AG09319 (cell line): Measurements from ENCODE around the gene SMPD2.

ENCODE experiments used
- DNase-seq: peaks from one replicate; pipeline ENCODE4 v3.0.0-alpha.2; 2010; ENCODE audit warnings: low read depth; ENCODE audit errors: extremely low read depth
- CTCF ChIP-seq: IDR thresholded peaks from 2 replicates; pipeline ENCODE4 v1.5.1; 2011; ENCODE audit warnings: low read depth, mild to moderate bottlenecking, inconsistent platforms, low read length, moderate library complexity

SMPD2 gene

GRCh38 chr6:109434456-109434855 lies 6.1 kb upstream of the SMPD2 start:
- no peak for TF ChIP-seq CTCF
- DNase-seq, result no peak

GRCh38 chr6:109436041-109436440 lies 4.5 kb upstream of the SMPD2 start:
- DNase-seq, result no peak
- TF ChIP-seq CTCF, result no peak

GRCh38 chr6:109441069-109441816 lies 719 bp downstream of the SMPD2 start:
- TF ChIP-seq CTCF, result peak; percentile 18
- DNase-seq, result no peak

- no peak for TF ChIP-seq CTCF
- no peak for DNase-seq
Measured at GRCh38 chr6:109442393-109442924, 1.9 kb downstream of the SMPD2 start.

GRCh38 chr6:109443425-109443950 lies 3.0 kb downstream of the SMPD2 start:
- TF ChIP-seq CTCF, result no peak

GRCh38 chr6:109445382-109445781 lies 4.9 kb downstream of the SMPD2 start:
- no peak for TF ChIP-seq CTCF
- no peak for DNase-seq

More at GRCh38 chr6:109443425-109443950, 3.0 kb downstream of the SMPD2 start:
- DNase-seq, result no peak

- DNase-seq, result no peak
- TF ChIP-seq CTCF, result no peak
Measured at GRCh38 chr6:109446072-109446471, 5.5 kb downstream of the SMPD2 start.
